ENCODE results near the gene GNAT1.

Gene GNAT1

DNA sequence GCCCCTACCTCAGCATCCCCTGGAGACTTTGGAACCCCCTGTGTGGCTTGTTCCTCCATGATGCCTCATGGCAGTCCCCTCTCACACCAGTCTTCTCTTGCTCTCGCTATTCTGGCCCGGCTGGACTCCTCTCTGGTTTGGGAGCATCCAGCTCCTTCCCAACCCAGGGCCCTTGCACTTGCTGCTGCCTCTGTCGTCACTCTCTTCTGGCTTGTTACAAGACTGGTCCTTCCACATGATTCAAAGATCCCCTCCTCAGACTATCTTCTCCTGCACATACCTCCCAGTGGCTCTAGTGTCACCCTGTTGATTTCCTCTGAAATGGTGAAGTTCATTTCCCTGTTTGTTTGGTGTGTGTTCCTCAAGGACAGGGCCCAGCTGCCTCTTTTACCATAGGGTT lies 38.1 kb downstream of the GNAT1 start:
- Histone ChIP-seq H3K9ac (ENCODE audit: low read length) (no peak overlapping the region), H3K4me1 (ENCODE audit: low read length) (peaks cover 22% of the 10 kb centered on the region)
- TF ChIP-seq, protein P1, sequence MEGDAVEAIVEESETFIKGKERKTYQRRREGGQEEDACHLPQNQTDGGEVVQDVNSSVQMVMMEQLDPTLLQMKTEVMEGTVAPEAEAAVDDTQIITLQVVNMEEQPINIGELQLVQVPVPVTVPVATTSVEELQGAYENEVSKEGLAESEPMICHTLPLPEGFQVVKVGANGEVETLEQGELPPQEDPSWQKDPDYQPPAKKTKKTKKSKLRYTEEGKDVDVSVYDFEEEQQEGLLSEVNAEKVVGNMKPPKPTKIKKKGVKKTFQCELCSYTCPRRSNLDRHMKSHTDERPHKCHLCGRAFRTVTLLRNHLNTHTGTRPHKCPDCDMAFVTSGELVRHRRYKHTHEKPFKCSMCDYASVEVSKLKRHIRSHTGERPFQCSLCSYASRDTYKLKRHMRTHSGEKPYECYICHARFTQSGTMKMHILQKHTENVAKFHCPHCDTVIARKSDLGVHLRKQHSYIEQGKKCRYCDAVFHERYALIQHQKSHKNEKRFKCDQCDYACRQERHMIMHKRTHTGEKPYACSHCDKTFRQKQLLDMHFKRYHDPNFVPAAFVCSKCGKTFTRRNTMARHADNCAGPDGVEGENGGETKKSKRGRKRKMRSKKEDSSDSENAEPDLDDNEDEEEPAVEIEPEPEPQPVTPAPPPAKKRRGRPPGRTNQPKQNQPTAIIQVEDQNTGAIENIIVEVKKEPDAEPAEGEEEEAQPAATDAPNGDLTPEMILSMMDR (IDR thresholded peaks at IDR 0.05; ENCODE audit: low read depth, low read length), result no peak
- no peak for TF ChIP-seq EZH2phosphoT487 (IDR thresholded peaks at IDR 0.05; ENCODE audit: low read depth)

GRCh38 chr3:50230104-50230793 lies 38.8 kb downstream of the GNAT1 start:
- H3K9me3 ChIP-seq (ENCODE audit: insufficient read depth, low read length), result no peaks in the 10 kb centered on the region
- no peak overlapping the region for H3K27ac ChIP-seq (ENCODE audit: low read length)
- no peak overlapping the region; the same call in 1 of the 2 replicates for H2AFZ ChIP-seq (ENCODE audit: low read depth, low read length)
- peak overlapping the region; percentile 0; the same call in 1 of the 2 replicates for H3K4me3 ChIP-seq (ENCODE audit: low read length)
- H3K9ac ChIP-seq (ENCODE audit: low read length), result peak overlapping the region; percentile 0; the same call in 1 of the 2 replicates
- TF ChIP-seq EZH2phosphoT487 (IDR thresholded peaks at IDR 0.05; ENCODE audit: low read depth), result no peak
- TF ChIP-seq, protein P1 (IDR thresholded peaks at IDR 0.05; ENCODE audit: low read depth, low read length), result no peak
- peak overlapping the region; percentile 27 for H3K4me2 ChIP-seq (ENCODE audit: low read length)
- H4K20me1 ChIP-seq (ENCODE audit: insufficient read depth, low read length), result no peaks in the 10 kb centered on the region
- H3K36me3 ChIP-seq (replicated peaks; ENCODE audit: low read depth, low read length), result no peaks in the 10 kb centered on the region
- no peaks in the 10 kb centered on the region for H3K27me3 ChIP-seq (ENCODE audit: low read depth, low read length)
- peaks cover 30% of the 10 kb centered on the region for H3K4me1 ChIP-seq (ENCODE audit: low read length)
- H3K79me2 ChIP-seq (ENCODE audit: low read length), result peaks cover 11% of the 10 kb centered on the region; the same call in 1 of the 2 replicates

More for the DNA sequence above, 38.1 kb downstream of the GNAT1 start:
- H4K20me1 ChIP-seq (ENCODE audit: insufficient read depth, low read length), result no peaks in the 10 kb centered on the region
- 0 out of 2 replicates have a peak, but pooled peaks cover 3% of the 10 kb centered on the region for H3K27me3 ChIP-seq (ENCODE audit: low read depth, low read length)
- H3K36me3 ChIP-seq (replicated peaks; ENCODE audit: low read depth, low read length), result no peaks in the 10 kb centered on the region
- H3K79me2 ChIP-seq (ENCODE audit: low read length), result peaks cover 11% of the 10 kb centered on the region; the same call in 1 of the 2 replicates
- H3K27ac ChIP-seq (ENCODE audit: low read length), result no peak overlapping the region
- H3K4me3 ChIP-seq (ENCODE audit: low read length), result no peak overlapping the region
- no peak overlapping the region for H2AFZ ChIP-seq (ENCODE audit: low read depth, low read length)
- H3K9me3 ChIP-seq (ENCODE audit: insufficient read depth, low read length), result no peaks in the 10 kb centered on the region
- 0 out of 2 replicates have a peak overlapping the region, but pooled peaks have one; percentile 27 for H3K4me2 ChIP-seq (ENCODE audit: low read length)

DNA sequence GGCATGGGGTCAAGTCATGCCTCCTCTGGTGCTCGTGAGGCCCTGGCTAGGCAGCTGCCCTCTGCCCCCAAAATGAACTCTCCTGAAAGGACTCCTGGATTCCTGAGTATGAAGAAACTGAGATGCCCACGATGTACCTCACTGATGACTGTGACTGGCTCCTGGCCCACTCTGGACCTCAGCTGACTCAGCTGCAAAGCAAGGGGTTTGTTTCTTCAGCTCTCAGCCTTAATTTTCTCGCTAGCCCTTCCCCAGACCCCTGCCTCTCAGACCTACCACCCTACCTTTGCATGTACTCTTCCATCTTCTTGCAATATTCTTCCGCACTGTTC lies 39.4 kb downstream of the GNAT1 start:
- Histone ChIP-seq H3K4me1 (ENCODE audit: low read length) (peaks cover 25% of the 10 kb centered on the region), H3K27ac (ENCODE audit: low read length) (no peak overlapping the region), H4K20me1 (ENCODE audit: insufficient read depth, low read length) (no peaks in the 10 kb centered on the region), H3K9me3 (ENCODE audit: insufficient read depth, low read length) (no peaks in the 10 kb centered on the region), H3K4me2 (ENCODE audit: low read length) (peak overlapping the region; percentile 27), H3K9ac (ENCODE audit: low read length) (peak overlapping the region; percentile 0; the same call in 1 of the 2 replicates), H3K36me3 (replicated peaks; ENCODE audit: low read depth, low read length) (no peaks in the 10 kb centered on the region), H2AFZ (ENCODE audit: low read depth, low read length) (no peak overlapping the region), H3K4me3 (ENCODE audit: low read length) (peak overlapping the region; percentile 0; the same call in 1 of the 2 replicates), H3K27me3 (ENCODE audit: low read depth, low read length) (no peaks in the 10 kb centered on the region), H3K79me2 (ENCODE audit: low read length) (peaks cover 11% of the 10 kb centered on the region; the same call in 1 of the 2 replicates)
- no peak for TF ChIP-seq EZH2phosphoT487 (IDR thresholded peaks at IDR 0.05; ENCODE audit: low read depth)
- TF ChIP-seq, protein P1 (IDR thresholded peaks at IDR 0.05; ENCODE audit: low read depth, low read length), result no peak

- Histone ChIP-seq H4K20me1 (ENCODE audit: insufficient read depth, low read length) (no peaks in the 10 kb centered on the region), H3K36me3 (replicated peaks; ENCODE audit: low read depth, low read length) (no peaks in the 10 kb centered on the region), H3K27me3 (ENCODE audit: low read depth, low read length) (no peaks in the 10 kb centered on the region), H3K4me3 (ENCODE audit: low read length) (no peak overlapping the region), H3K4me2 (ENCODE audit: low read length) (no peak overlapping the region), H3K4me1 (ENCODE audit: low read length) (peaks cover 23% of the 10 kb centered on the region), H3K27ac (ENCODE audit: low read length) (no peak overlapping the region), H3K9ac (ENCODE audit: low read length) (no peak overlapping the region), H2AFZ (ENCODE audit: low read depth, low read length) (no peak overlapping the region), H3K79me2 (ENCODE audit: low read length) (peaks cover 17% of the 10 kb centered on the region), H3K9me3 (ENCODE audit: insufficient read depth, low read length) (no peaks in the 10 kb centered on the region)
- no peak for TF ChIP-seq EZH2phosphoT487 (IDR thresholded peaks at IDR 0.05; ENCODE audit: low read depth)
Measured at GRCh38 chr3:50231581-50231980, 40.2 kb downstream of the GNAT1 start.

Data from OCI-LY3 (cell line).